Frontal cortex (tissue), 1 donor: Measurements from ENCODE around the gene ST6GALNAC3. TPM values are rescaled to one million over a fixed set of nuclear protein-coding genes. Genes with fewer than 3 reads are reported as not detected.

ENCODE experiments used
- total RNA-seq: library from RNA; depleted of rRNA; stranded (reverse); fragments of >200 nt; gene quantifications from one replicate; pipeline ENCODE4 v1.2.3, GENCODE V29; 2014

Gene ST6GALNAC3
- total RNA-seq, 1 donor from 2014 or later, result 14.3 TPM

Other genes with a start within 250 kb of the ST6GALNAC3 start
- gene ASB17, start 142.3 kb upstream of the ST6GALNAC3 start, total RNA-seq, result not detected